A673 (cell line): ENCODE measurements around the gene AHCYL2. TPM values are rescaled to one million over a fixed set of nuclear protein-coding genes. Genes with fewer than 3 reads are reported as not detected.

Experiments
- BruUV-seq: library from RNA; stranded (reverse); fragments of 400-500 nt; replicated peaks from 2 replicates; lab custom pipeline; 2021; lab: Mats Ljungman, UMichigan
- CTCF ChIA-PET: fragments of 300-600 bp; sonication (Branson Sonifier 250); formaldehyde crosslinking; loops from one replicate; lab custom pipeline; 2022; ENCODE audit warnings: antibody characterized with exemption; lab: Charles Lee
- POLR2A ChIA-PET: fragments of 300-600 bp; sonication (Branson Sonifier 250); formaldehyde crosslinking; loops from one replicate; lab custom pipeline; 2022; ENCODE audit warnings: antibody characterized with exemption; ENCODE audit not compliant: low non-redundant PET; lab: Charles Lee
- DNase-seq: peaks from one replicate; pipeline ENCODE4 v3.0.0-alpha.2; 2015; ENCODE audit warnings: low spot score
- H3K27ac ChIP-seq: fragments of 200-600 bp; sonication (generic); 2 replicates; pipeline ENCODE4 v1.5.1; 2016; ENCODE audit warnings: mixed run types, low read depth, mild to moderate bottlenecking, mixed read lengths, antibody characterized with exemption, low read length; ENCODE audit not compliant: poor library complexity, severe bottlenecking
- H3K27me3 ChIP-seq: fragments of 200-600 bp; sonication (generic); replicated peaks from 2 replicates; pipeline ENCODE4 v1.6.1; 2017; ENCODE audit warnings: mixed run types, low read depth, mild to moderate bottlenecking, mixed read lengths, antibody characterized with exemption, low read length; ENCODE audit not compliant: insufficient read depth, poor library complexity
- H3K36me3 ChIP-seq: fragments of 200-600 bp; sonication (generic); 2 replicates; pipeline ENCODE4 v1.6.1; 2016; ENCODE audit warnings: mixed run types, mild to moderate bottlenecking, mixed read lengths, antibody characterized with exemption, low read length; ENCODE audit not compliant: insufficient read depth, poor library complexity, severe bottlenecking
- H3K4me1 ChIP-seq: fragments of 200-600 bp; sonication (generic); 2 replicates; pipeline ENCODE4 v1.6.1; 2017; ENCODE audit warnings: mixed run types, mild to moderate bottlenecking, mixed read lengths, antibody characterized with exemption, low read length; ENCODE audit not compliant: insufficient read depth, poor library complexity, severe bottlenecking
- H3K4me3 ChIP-seq: fragments of 200-600 bp; sonication (generic); 2 replicates; pipeline ENCODE4 v1.5.1; 2016; ENCODE audit warnings: low read depth, mixed run types, mild to moderate bottlenecking, mixed read lengths, low read length; ENCODE audit not compliant: poor library complexity, severe bottlenecking
- H3K9me3 ChIP-seq: fragments of 200-600 bp; sonication (generic); 2 replicates; pipeline ENCODE4 v1.6.1; 2016; ENCODE audit warnings: mixed run types, low read depth, mild to moderate bottlenecking, mixed read lengths, antibody characterized with exemption, low read length; ENCODE audit not compliant: poor library complexity, severe bottlenecking
- CTCF ChIP-seq: fragments of 300-800, 200-600 bp; sonication (generic); conservative IDR thresholded peaks from 2 replicates; pipeline ENCODE4 v1.5.1; 2017; ENCODE audit warnings: low read depth, mild to moderate bottlenecking, antibody characterized with exemption, low read length, moderate library complexity, mixed read lengths
- EZH2 ChIP-seq: fragments of 200-600 bp; sonication (generic); IDR thresholded peaks from 2 replicates; pipeline ENCODE4 v1.6.1; 2017; ENCODE audit warnings: borderline replicate concordance, low read depth, mild to moderate bottlenecking, mixed read lengths, antibody characterized with exemption, low read length; ENCODE audit not compliant: poor library complexity, severe bottlenecking
- intact Hi-C: fragments of 100-400 bp; cut with micrococcal nuclease; formaldehyde crosslinking; loops from one replicate; pipeline ENCODE4 v1.10.0; 2022; ENCODE audit not compliant: unreplicated experiment
- total RNA-seq: library from RNA; stranded (reverse); gene quantifications from 2 replicates; pipeline ENCODE4 v1.2.3, GENCODE V29; 2021

Gene AHCYL2
- total RNA-seq, 1 experiment from 2014 or later = 35.2 TPM

- CTCF ChIA-PET = no interaction called here
- H3K27ac ChIP-seq = no peak overlapping the region
- intact Hi-C loops = no loop called here
- H3K27me3 ChIP-seq = no peaks in the 10 kb centered on the region
- no peak for DNase-seq
- TF ChIP-seq CTCF = no peak
- no peak for TF ChIP-seq EZH2
- H3K4me3 ChIP-seq = no peak overlapping the region
- H3K9me3 ChIP-seq = no peaks in the 10 kb centered on the region
- H3K36me3 ChIP-seq = peaks cover 5% of the 10 kb centered on the region
- POLR2A ChIA-PET = interaction anchor here (0.6 kb wide), 1 partner anchor 40 kb away, joined by 4 read pairs; no protein-coding TSS in a partner anchor
- peaks cover 20% of the 10 kb centered on the region for H3K4me1 ChIP-seq
- no TSS peak for BruUV-seq
These were observed 197.9 kb downstream of the AHCYL2 start for GRCh38 chr7:129422727-129423126.

- POLR2A ChIA-PET = interaction anchor here (0.6 kb wide), 1 partner anchor 39 kb away, joined by 4 read pairs; no protein-coding TSS in a partner anchor
- peaks cover 30% of the 10 kb centered on the region for H3K4me1 ChIP-seq
- no peaks in the 10 kb centered on the region for H3K27me3 ChIP-seq
- CTCF ChIA-PET = no interaction called here
- intact Hi-C loops = no loop called here
- H3K9me3 ChIP-seq = no peaks in the 10 kb centered on the region
- H3K36me3 ChIP-seq = peaks cover 5% of the 10 kb centered on the region
- H3K27ac ChIP-seq = no peak overlapping the region
- BruUV-seq = no TSS peak
- H3K4me3 ChIP-seq = no peak overlapping the region
- TF ChIP-seq EZH2 (no peak), CTCF (no peak)
- DNase-seq = peak; percentile 37
These were observed 199.0 kb downstream of the AHCYL2 start for GRCh38 chr7:129423700-129424410.

- BruUV-seq = no TSS peak
These were observed 201.7 kb downstream of the AHCYL2 start for GRCh38 chr7:129426482-129426881.

More at GRCh38 chr7:129426482-129426881, 201.7 kb downstream of the AHCYL2 start:
- POLR2A ChIA-PET = no interaction called here
- CTCF ChIA-PET = interaction anchor here (1.6 kb wide), 1 partner anchor 59 kb away, joined by 3 read pairs; no protein-coding TSS in a partner anchor
- H3K4me3 ChIP-seq = no peak overlapping the region
- no peaks in the 10 kb centered on the region for H3K9me3 ChIP-seq
- no peak for DNase-seq
- peaks cover 5% of the 10 kb centered on the region for H3K36me3 ChIP-seq
- H3K4me1 ChIP-seq = peaks cover 30% of the 10 kb centered on the region
- H3K27me3 ChIP-seq = no peaks in the 10 kb centered on the region
- TF ChIP-seq CTCF (no peak), EZH2 (no peak)
- intact Hi-C loops = no loop called here
- H3K27ac ChIP-seq = peak overlapping the region; percentile 69
